A549 (cell line): ENCODE data around the gene AK8. TPM values are rescaled to one million over a fixed set of nuclear protein-coding genes. Genes with fewer than 3 reads are reported as not detected.

Source experiments
- ATAC-seq, 2 experiments: fragments of 200-7000 bp in 1 of 2; fragments of >200 bp in 1 of 2; cut with Nextera tagmentation in 1 of 2; cut with Tn5 transposase in 1 of 2; 3 replicates each; pipeline versions ENCODE4 v1.8.0 to v1.9.1; 2018 to 2020; ENCODE audit warnings: mild to moderate bottlenecking in 1 of 2, moderate library complexity in 1 of 2
- CTCF ChIA-PET: fragments of 300-600 bp; sonication (Branson Sonifier 250); formaldehyde crosslinking; extraction: SDS; loops from one replicate; lab custom pipeline; 2021; ENCODE audit warnings: antibody characterized with exemption, inconsistent platforms; lab: Yijun Ruan, JAX
- POLR2A ChIA-PET: fragments of 350-600 bp; formaldehyde crosslinking; extraction: SDS; loops from one replicate; lab custom pipeline; 2021; ENCODE audit warnings: antibody characterized with exemption, inconsistent platforms; lab: Yijun Ruan, JAX
- DNase-seq, 2 experiments: peaks; one replicate each; pipeline versions ENCODE4 v3.0.0 to v3.0.0-alpha.2; 2011 to 2016; ENCODE audit warnings: low read depth in 1 of 2, low spot score in 1 of 2
- FAIRE-seq: peaks from 2 replicates; lab custom pipeline; 2011; peaks lifted over from hg19 to GRCh38; lab: Jason Lieb, UNC
- H3K27ac ChIP-seq, 2 experiments: fragments of >200 bp; sonication (Bioruptor Twin); formaldehyde crosslinking; 3 replicates each; pipeline ENCODE4 v1.5.1; 2016 to 2017
- H3K4me1 ChIP-seq: fragments of >200 bp; sonication (Bioruptor Twin); formaldehyde crosslinking; 3 replicates; pipeline ENCODE4 v1.6.1; 2016
- H3K4me2 ChIP-seq: fragments of >200 bp; sonication (Bioruptor Twin); formaldehyde crosslinking; 3 replicates; pipeline ENCODE4 v1.6.1; 2016
- H3K4me3 ChIP-seq: fragments of >200 bp; sonication (Bioruptor Twin); formaldehyde crosslinking; 3 replicates; pipeline ENCODE4 v1.5.1; 2016
- H3K9me3 ChIP-seq: fragments of >200 bp; sonication (Bioruptor Twin); formaldehyde crosslinking; 3 replicates; pipeline ENCODE4 v1.6.1; 2016
- CBX2 ChIP-seq: fragments of 200-600 bp; sonication (generic); IDR thresholded peaks from 2 replicates; pipeline ENCODE4 v1.6.1; 2016; ENCODE audit warnings: low read depth, mild to moderate bottlenecking, borderline replicate concordance
- CHD2 ChIP-seq: fragments of 150-350 bp; IDR thresholded peaks from 2 replicates; pipeline ENCODE4 v1.6.1; 2014; ENCODE audit warnings: low read length; ENCODE audit not compliant: partially characterized antibody
- CHD4 ChIP-seq: fragments of 200-600 bp; sonication (generic); IDR thresholded peaks from 2 replicates; pipeline ENCODE4 v1.6.1; 2016; ENCODE audit warnings: antibody characterized with exemption, mild to moderate bottlenecking, borderline replicate concordance
- CTCF ChIP-seq: fragments of >200 bp; sonication (Bioruptor Twin); formaldehyde crosslinking; IDR thresholded peaks from 3 replicates; pipeline ENCODE4 v1.5.1; 2016
- E2F6 ChIP-seq: IDR thresholded peaks from 2 replicates; pipeline ENCODE4 v1.6.1; 2012; ENCODE audit warnings: low read depth, borderline replicate concordance
- GATA3 ChIP-seq: IDR thresholded peaks from 2 replicates; pipeline ENCODE4 v1.6.1; 2012; ENCODE audit warnings: borderline replicate concordance
- HDAC2 ChIP-seq: fragments of 200-600 bp; sonication (generic); IDR thresholded peaks from 2 replicates; pipeline ENCODE4 v1.6.1; 2016
- HMGXB4 ChIP-seq: fragments of 250-450 bp; sonication (Bioruptor Pico); IDR thresholded peaks from 2 replicates; pipeline ENCODE4 v1.5.0; 2021; ENCODE audit warnings: mild to moderate bottlenecking, moderate library complexity, borderline replicate concordance
- HOXB5 ChIP-seq: fragments of 250-450 bp; sonication (Bioruptor Pico); IDR thresholded peaks from 2 replicates; pipeline ENCODE4 v1.5.0; 2020; ENCODE audit warnings: mild to moderate bottlenecking, moderate library complexity
- JUNB ChIP-seq: fragments of >200 bp; sonication (Bioruptor Twin); formaldehyde crosslinking; IDR thresholded peaks from 2 replicates; pipeline ENCODE4 v1.6.1; 2016
- PBX3 ChIP-seq: IDR thresholded peaks from 2 replicates; pipeline ENCODE4 v1.6.1; 2012
- POLR2AphosphoS2 ChIP-seq: conservative IDR thresholded peaks from 2 replicates; pipeline ENCODE4 v1.6.1; 2012; ENCODE audit warnings: low read length, improper control_type of control experiment, inconsistent platforms
- RCOR1 ChIP-seq: fragments of 150-350 bp; IDR thresholded peaks from 2 replicates; pipeline ENCODE4 v1.6.1; 2014; ENCODE audit warnings: antibody characterized with exemption, low read length, low read depth
- REST ChIP-seq: fragments of 200-600 bp; sonication (generic); IDR thresholded peaks from 2 replicates; pipeline ENCODE4 v1.6.1; 2016; ENCODE audit warnings: antibody characterized with exemption, mild to moderate bottlenecking, moderate library complexity
- SMC3 ChIP-seq: fragments of >200 bp; sonication (Bioruptor Twin); formaldehyde crosslinking; IDR thresholded peaks from 3 replicates; pipeline ENCODE4 v1.6.1; 2018; ENCODE audit warnings: inconsistent platforms
- TP53 ChIP-seq: fragments of 250-450 bp; sonication (Bioruptor Pico); IDR thresholded peaks from 2 replicates; pipeline ENCODE4 v1.5.0; 2021; ENCODE audit warnings: mild to moderate bottlenecking, moderate library complexity
- ZC3H11A ChIP-seq: fragments of 450-650 bp; IDR thresholded peaks from 2 replicates; pipeline ENCODE4 v1.6.1; 2014; ENCODE audit warnings: antibody characterized with exemption, mild to moderate bottlenecking
- ZSCAN20 ChIP-seq: fragments of 250-450 bp; sonication (Bioruptor Pico); IDR thresholded peaks from 2 replicates; pipeline ENCODE4 v1.8.0; 2022; ENCODE audit warnings: mild to moderate bottlenecking, moderate library complexity
- WGBS: methylation state at CpG from one replicate; pipeline ENCODE4 v1.1.6; 2017; ENCODE audit errors: missing lambda C conversion rate; 5-methylcytosine and 5-hydroxymethylcytosine counted together
- polyA plus RNA-seq, 4 experiments: library from polyadenylated mRNA; depleted of rRNA in 3 of 4; stranded (reverse); fragments of >200 nt; fragmentation: RNase III in 1 of 4; extraction: RNeasy Plus Mini Kit Qiagen cat#74134 plus additional on column Dnase treatment in 1 of 4; gene quantifications; 2 replicates in 3 of 4; 3 replicates in 1 of 4; pipeline ENCODE4 v1.2.3, GENCODE V29; 2011 to 2017

AK8 gene
- polyA plus RNA-seq, 2 of the 4 experiments (the other 2 are of a cell fraction) = 0.61 to 0.63 TPM

- FAIRE-seq (no peak), ATAC-seq (no peak)
Observed at GRCh38 chr9:132864277-132864676, 13.8 kb downstream of the AK8 start.

More at GRCh38 chr9:132864277-132864676, 13.8 kb downstream of the AK8 start:
- no peaks in the 10 kb centered on the region for H3K9me3 ChIP-seq
- H3K4me3 ChIP-seq = no peak overlapping the region
- H3K27ac ChIP-seq = no peak overlapping the region
- TF ChIP-seq CHD4 (no peak), JUNB (no peak), REST (no peak), RCOR1 (no peak), E2F6 (no peak), CBX2 (no peak), ZC3H11A (no peak), TP53 (CRISPR knock-in tag) (no peak), CHD2 (no peak), PBX3 (no peak), HDAC2 (no peak), ZSCAN20 (CRISPR knock-in tag) (no peak), HOXB5 (CRISPR knock-in tag) (no peak), SMC3 (no peak), POLR2AphosphoS2 (no peak), HMGXB4 (no peak), GATA3 (no peak), CTCF (no peak)
- H3K4me1 ChIP-seq = no peaks in the 10 kb centered on the region
- H3K4me2 ChIP-seq = no peak overlapping the region
- POLR2A ChIA-PET = no interaction called here
- no peak for DNase-seq
- 15% methylated on average over 2 of the region's 2 CpGs for WGBS
- CTCF ChIA-PET = interaction anchor here (1.6 kb wide), 1 partner anchor 38 kb away, joined by 6 read pairs; no protein-coding TSS in a partner anchor
